HepG2 (cell line): ENCODE data around the gene DDR2.

Experiments
- HNRNPLL ChIP-seq: fragments of 200-400 bp; formaldehyde crosslinking; IDR thresholded peaks from 2 replicates; pipeline ENCODE4 v1.6.1; 2017; ENCODE audit warnings: mild to moderate bottlenecking, low read depth, low read length; ENCODE audit not compliant: poor library complexity, severe bottlenecking
- IRF2 ChIP-seq: IDR thresholded peaks from 2 replicates; pipeline ENCODE4 v1.6.1; 2018; ENCODE audit warnings: missing genetic modification reagents, missing compliant biosample characterization
- MYC ChIP-seq: sonication (generic); formaldehyde crosslinking; IDR thresholded peaks from 2 replicates; pipeline ENCODE4 v1.9.0; 2021; ENCODE audit warnings: missing genetic modification reagents, borderline replicate concordance
- RARA ChIP-seq: IDR thresholded peaks from 2 replicates; pipeline ENCODE4 v1.6.1; 2016; ENCODE audit warnings: missing genetic modification reagents, missing compliant biosample characterization
- ZBTB20 ChIP-seq: sonication (generic); formaldehyde crosslinking; IDR thresholded peaks from 2 replicates; pipeline ENCODE4 v1.8.1; 2023; ENCODE audit warnings: missing genetic modification reagents, low read depth, mild to moderate bottlenecking, borderline replicate concordance
- ZBTB8A ChIP-seq: sonication (generic); formaldehyde crosslinking; IDR thresholded peaks from 2 replicates; pipeline ENCODE4 v1.4.0; 2020; ENCODE audit warnings: mild to moderate bottlenecking, low read depth, missing genetic modification reagents, borderline replicate concordance
- ZNF33A ChIP-seq: sonication (generic); formaldehyde crosslinking; IDR thresholded peaks from 2 replicates; pipeline ENCODE4 v1.5.1; 2020; ENCODE audit warnings: missing genetic modification reagents, mild to moderate bottlenecking, moderate library complexity, borderline replicate concordance
- TF ChIP-seq, protein P1 (sequence below): sonication (generic); formaldehyde crosslinking; IDR thresholded peaks from 2 replicates; pipeline ENCODE4 v1.8.0; 2022; ENCODE audit warnings: mild to moderate bottlenecking, missing genetic modification reagents, borderline replicate concordance
- TF ChIP-seq, protein P2 (sequence below): sonication (generic); formaldehyde crosslinking; IDR thresholded peaks from 2 replicates; pipeline ENCODE4 v1.5.0; 2020; ENCODE audit warnings: missing genetic modification reagents
- TF ChIP-seq, protein P3 (sequence below): sonication (generic); formaldehyde crosslinking; IDR thresholded peaks from 2 replicates; pipeline ENCODE4 v1.5.0; 2020; ENCODE audit warnings: mild to moderate bottlenecking, missing genetic modification reagents, moderate library complexity

DNA sequence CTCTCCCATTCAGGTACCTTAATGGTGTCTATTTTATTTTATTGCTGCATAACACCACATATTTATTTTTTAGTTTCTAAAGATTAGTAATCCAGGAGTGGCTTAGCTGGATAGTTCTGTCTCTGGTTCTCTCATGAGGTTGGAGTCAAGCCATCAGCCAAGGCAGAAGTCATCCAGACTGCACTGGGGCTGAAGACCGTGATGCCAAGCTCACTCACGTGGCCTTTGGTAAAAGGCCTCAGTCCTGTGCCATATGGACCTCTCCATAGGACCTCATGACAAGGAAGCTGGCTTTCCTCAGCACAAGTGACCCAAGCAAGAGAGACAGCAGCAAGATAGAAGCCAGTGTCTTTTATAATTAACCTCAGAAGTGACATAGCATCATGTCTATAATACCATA lies 23.0 kb upstream of the DDR2 start:
- TF ChIP-seq, protein P1, sequence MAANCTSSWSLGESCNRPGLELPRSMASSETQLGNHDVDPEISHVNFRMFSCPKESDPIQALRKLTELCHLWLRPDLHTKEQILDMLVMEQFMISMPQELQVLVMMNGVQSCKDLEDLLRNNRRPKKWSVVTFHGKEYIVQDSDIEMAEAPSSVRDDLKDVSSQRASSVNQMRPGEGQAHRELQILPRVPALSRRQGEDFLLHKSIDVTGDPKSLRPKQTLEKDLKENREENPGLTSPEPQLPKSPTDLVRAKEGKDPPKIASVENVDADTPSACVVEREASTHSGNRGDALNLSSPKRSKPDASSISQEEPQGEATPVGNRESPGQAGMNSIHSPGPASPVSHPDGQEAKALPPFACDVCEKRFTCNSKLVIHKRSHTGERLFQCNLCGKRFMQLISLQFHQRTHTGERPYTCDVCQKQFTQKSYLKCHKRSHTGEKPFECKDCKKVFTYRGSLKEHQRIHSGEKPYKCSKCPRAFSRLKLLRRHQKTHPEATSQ (CRISPR knock-in tag), result no peak
- no peak for TF ChIP-seq RARA (CRISPR knock-in tag)
- no peak for TF ChIP-seq IRF2 (CRISPR knock-in tag)
- no peak for TF ChIP-seq MYC (CRISPR knock-in tag)
- TF ChIP-seq ZBTB8A (CRISPR knock-in tag), result no peak
- TF ChIP-seq ZNF33A (CRISPR knock-in tag), result no peak
- TF ChIP-seq, protein P2, sequence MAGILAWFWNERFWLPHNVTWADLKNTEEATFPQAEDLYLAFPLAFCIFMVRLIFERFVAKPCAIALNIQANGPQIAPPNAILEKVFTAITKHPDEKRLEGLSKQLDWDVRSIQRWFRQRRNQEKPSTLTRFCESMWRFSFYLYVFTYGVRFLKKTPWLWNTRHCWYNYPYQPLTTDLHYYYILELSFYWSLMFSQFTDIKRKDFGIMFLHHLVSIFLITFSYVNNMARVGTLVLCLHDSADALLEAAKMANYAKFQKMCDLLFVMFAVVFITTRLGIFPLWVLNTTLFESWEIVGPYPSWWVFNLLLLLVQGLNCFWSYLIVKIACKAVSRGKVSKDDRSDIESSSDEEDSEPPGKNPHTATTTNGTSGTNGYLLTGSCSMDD (CRISPR knock-in tag), result no peak
- TF ChIP-seq HNRNPLL, result no peak
- TF ChIP-seq, protein P3, sequence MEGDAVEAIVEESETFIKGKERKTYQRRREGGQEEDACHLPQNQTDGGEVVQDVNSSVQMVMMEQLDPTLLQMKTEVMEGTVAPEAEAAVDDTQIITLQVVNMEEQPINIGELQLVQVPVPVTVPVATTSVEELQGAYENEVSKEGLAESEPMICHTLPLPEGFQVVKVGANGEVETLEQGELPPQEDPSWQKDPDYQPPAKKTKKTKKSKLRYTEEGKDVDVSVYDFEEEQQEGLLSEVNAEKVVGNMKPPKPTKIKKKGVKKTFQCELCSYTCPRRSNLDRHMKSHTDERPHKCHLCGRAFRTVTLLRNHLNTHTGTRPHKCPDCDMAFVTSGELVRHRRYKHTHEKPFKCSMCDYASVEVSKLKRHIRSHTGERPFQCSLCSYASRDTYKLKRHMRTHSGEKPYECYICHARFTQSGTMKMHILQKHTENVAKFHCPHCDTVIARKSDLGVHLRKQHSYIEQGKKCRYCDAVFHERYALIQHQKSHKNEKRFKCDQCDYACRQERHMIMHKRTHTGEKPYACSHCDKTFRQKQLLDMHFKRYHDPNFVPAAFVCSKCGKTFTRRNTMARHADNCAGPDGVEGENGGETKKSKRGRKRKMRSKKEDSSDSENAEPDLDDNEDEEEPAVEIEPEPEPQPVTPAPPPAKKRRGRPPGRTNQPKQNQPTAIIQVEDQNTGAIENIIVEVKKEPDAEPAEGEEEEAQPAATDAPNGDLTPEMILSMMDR (CRISPR knock-in tag), result no peak
- TF ChIP-seq ZBTB20 (CRISPR knock-in tag), result no peak
